GM21717 (cell line): ENCODE data around the gene GNA12.
"Not testable (repeated sequence)": the region's sequence is repeated elsewhere in the genome, so short reads cannot be mapped to it uniquely, and the experiment has no call there.

Experiments
- ATAC-seq: cut with Tn5 transposase; IDR thresholded peaks from one replicate; pipeline ENCODE4 v1.9.1; 2021; ENCODE audit warnings: mild to moderate bottlenecking, moderate library complexity; ENCODE audit not compliant: unreplicated experiment

The GNA12 gene

DNA sequence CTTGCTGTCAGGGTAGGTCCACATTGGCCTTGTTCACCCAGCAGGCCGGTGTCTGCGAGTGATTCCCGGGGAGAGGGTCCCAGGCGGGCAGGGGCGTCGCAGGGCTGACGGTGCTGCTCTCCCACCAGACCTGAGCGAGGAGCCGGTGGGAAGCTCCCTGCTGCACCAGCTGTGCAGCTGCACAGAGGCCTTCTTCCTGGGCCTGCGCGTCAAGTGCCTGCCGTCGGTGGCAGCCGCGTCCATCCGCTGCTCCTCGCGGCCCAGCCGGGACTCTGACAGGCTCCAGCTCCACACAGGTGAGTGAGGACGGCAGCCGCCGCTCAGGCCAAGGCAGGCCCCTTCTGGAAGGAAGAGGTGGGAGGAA, 141.5 kb downstream of the GNA12 start:
- no peak for ATAC-seq

DNA sequence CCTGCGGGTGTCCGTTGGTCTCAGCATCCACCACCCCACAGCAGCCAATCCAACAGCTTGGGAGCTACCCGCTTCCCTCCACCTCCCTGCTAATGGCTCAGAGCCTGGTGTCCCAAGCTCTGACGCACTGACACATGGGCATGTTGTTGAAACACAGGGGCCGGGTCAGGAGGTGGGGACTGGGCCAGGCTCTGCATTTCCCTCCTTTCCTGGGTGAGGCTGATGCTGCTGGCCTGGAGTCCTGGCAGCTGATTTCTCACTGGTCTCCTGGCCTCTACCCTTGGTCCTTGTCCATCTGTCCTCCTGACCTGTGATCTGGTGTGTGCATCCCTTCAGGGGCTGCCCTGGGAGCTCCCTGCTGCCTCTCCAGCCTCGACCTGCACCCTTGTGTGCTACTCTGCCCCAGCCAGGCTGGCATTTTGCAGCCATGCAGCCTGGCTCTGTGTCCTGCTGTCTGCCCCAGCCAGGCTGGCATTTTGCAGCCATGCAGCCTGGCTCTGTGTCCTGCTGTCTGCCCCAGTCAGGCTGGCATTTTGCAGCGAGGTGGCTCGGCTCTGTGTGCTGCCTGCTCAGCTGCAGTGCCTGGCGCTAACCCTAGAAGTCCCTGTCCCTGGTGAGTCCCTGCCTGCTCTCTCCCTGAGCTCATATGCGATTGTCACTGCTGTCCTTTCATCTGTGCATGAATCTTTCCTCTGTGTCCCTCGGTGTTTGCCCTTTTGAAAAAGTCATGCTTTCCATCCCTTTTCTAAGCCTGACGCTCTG, 142.1 kb downstream of the GNA12 start:
- ATAC-seq, result no peak

DNA sequence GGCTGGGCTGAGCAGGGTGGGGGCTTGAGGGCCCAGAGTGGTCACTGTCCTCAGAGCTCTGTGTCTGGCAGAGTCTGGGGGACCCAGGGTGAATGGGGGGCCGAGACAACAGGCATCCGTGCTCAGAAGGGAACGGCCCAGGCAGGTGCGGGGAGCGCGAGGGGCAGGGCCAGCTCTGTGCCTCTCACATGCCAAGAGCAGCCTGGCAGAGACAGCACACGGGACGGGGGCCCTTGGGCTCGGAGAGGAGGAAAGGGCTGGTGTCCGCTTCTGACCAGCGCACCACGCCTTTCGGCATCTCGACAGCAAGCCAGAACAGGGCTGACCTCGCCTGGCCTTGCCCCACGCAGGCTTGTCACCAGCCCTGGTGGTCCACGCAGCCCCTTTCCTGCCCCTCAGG, 142.7 kb downstream of the GNA12 start:
- no peak for ATAC-seq

DNA sequence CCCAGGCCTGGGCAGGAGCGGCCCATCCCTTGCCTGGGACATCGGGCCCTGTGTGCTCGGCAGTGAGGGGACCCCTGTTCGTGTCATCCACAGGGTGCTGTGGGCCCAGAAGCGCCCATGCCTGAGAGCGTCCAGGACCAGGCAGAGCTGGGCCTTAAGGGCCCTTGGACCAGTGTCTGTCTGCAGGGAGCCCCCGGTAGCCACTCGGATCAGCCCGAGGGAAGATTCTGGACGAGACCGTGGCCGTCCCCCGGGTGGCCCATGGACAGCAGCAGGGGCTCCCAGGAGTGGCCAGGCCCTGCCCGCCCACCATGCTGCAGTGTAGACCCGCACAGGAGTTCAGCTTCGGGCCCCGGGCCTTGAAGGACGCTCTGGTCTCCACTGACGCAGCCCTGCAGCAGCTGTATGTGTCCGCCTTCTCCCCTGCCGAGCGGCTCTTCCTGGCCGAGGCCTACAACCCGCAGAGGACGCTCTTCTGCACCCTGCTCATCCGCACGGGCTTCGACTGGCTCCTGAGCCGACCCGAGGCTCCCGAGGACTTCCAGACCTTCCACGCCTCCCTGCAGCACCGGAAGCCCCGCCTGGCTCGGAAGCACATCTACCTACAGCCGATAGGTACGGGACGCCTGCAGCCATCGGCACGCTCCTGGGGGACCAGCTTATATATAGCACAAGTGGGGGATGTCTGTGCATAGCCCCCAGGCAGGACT, 143.8 kb downstream of the GNA12 start:
- no peak for ATAC-seq

DNA sequence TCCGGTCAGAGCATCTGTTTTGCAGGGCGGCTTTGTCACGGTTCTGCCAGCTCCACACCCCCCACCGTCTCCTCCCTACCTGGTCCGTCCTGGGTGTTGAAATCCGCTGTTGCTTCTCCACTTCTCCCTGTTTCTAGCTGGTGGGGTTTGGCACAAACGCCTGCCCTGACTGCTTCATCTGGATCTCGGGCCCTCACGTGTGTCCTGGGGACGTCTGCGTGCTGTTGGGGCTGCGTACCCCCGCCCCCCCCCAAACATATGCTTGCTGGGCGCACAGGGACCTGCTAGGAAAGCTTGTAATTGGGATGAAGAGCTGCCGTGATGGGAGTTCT, 144.9 kb downstream of the GNA12 start:
- ATAC-seq, result no peak

DNA sequence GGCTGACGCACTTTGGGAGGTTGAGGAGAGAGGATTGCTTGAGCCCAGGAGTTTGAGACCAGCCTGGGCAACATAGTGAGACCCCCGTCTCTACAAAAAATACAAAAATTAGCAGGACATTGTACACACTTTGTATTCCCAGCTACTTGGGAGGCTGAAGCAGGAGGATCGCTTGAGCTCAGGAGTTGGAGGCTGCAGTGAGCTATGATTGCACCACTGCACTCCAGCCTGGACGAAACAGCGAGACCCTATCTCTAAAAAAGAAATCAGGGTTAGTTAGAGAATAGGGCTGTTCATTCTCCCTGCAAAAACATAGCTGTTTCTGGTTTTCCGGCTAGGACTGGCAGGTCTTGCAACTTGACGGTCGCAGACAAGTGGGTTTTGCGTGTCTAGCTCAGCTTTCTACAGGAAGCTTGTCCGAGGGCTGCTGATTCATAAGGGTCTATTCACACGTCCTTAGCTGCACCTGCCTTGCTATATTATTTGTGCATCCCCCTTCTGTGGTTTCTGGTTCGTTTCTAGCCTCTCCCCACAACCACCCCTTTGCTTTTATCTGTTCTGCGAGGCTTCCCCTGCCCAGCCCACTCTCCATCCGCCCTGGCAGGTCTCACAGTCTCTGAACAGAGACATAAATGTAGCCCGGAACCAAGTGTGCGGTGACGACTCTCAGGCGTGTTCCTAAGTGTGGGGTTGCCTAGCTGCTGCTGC, 145.4 kb downstream of the GNA12 start:
- ATAC-seq, result peak; percentile 94

DNA sequence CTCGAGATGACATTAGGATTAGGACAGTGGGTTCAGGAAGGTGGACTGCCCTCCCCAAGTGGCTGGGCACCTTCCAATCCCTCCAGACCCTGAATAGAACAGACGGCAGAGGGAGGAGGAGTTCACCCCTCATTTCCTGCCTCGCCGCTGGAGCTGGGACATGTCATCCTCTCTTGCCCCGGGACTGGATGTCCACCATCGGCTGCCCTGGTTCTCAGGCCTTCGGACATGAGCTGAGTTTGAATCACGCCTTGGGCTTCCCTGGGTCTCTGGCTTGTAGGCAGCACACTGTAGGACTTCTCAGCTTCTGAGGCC, 150.0 kb downstream of the GNA12 start:
- not testable (repeated sequence) for ATAC-seq

DNA sequence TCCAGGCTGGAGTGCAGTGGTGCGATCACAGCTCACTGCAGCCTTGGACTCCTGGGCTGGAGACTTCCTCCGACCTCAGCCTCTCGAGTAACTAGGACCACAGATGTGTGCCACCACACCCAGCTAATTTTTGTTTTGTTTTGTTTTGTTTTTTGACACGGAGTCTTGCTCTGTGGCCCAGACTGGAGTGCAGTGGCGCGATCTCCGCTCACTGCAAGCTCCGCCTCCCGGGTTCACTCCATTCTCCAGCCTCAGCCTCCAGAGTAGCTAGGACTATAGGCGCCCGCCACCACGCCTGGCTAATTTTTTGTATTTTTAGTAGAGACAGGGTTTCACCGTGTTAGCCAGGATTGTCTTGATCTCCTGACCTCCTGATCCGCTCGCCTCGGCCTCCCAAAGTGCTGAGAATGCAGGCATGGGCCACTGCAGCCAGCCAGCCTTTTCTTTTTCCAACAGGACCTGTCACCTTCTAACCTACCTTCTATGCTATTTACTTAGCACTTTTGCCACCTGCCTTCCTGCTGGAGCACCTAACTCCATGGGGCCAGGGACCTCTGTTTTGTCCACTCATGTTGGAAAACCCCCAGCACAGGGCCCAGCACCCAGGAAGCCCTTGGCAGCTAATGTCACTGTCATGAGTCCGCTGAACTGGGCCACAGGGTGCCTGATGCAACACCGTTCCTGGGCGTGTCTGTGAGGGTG, 150.5 kb downstream of the GNA12 start:
- ATAC-seq, result not testable (repeated sequence)

DNA sequence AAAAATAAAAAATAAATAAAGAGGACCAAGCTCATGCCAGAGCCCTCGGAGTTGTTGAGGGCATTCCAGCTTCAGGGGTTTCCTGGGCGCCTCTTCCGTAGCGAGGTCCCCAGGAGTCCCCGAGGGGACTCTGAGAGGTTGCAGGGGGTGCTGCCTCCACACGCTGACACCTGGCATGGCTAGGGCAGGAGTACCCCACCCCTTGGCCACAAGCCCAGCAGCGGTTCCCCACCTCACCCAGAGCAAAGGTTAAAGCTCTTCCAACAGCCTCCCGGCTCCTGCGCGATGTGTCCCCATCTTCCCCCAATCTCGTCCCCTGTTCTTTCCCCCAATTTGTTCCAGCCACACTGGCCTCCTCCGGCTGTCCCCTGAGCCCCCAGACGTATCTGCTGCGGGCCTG, 151.6 kb downstream of the GNA12 start:
- ATAC-seq, result no peak

DNA sequence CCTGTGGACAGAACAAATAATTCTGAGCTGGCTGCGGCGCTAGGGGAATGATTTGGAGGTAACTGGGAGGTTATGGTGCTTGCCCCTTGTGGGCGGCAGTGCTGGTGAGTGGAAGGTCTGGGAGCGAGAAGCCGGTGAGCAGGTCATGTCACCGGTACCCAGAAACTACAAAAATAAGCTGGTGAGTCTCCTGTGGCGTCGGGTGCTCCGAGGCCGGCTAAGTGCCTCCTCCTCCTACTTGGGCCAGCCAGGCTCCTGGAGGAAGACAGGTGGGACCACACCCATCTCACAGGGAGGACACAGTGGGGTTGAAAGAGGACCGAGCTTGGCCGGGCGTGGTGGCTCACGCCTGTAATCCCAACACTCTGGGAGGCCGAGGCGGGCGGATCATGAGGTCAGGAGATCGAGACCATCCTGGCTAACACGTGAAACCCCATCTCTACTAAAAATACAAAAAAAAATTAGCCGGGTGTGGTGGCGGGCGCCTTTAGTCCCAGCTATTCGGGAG, 152.1 kb downstream of the GNA12 start:
- not testable (repeated sequence) for ATAC-seq

DNA sequence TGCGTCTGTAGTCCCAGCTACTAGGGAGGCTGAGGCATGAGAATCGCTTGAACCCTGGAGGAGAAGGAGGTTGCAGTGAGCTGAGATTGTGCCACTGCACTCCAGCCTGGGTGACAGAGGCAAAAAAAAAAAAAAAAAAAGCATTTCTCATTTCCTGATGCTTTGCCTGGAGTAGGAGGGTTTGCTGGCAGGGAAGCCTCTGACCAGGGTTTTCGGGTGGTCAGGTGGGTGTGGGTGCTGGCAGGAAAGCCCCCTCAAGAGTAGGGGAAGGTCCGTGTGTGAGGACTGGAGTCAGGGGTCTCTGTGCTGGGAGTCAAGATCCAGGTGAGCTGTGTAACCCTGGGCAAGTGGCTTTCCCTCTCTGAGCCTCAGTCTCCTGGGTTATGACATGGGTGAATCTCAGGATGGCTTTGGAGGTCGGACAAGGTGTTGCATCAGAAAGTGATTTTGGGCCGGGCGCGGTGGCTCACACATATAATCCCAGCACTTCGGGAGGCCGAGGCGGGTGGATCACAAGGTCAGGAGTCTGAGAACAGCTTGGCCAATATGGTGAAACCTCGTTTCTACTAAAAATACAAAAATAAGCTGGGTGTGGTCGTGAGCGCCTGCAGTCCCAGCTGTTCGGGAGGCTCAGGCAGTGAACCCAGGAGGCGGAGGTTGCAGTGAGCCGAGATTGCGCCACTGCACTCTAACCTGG, 152.9 kb downstream of the GNA12 start:
- ATAC-seq, result no peak

DNA sequence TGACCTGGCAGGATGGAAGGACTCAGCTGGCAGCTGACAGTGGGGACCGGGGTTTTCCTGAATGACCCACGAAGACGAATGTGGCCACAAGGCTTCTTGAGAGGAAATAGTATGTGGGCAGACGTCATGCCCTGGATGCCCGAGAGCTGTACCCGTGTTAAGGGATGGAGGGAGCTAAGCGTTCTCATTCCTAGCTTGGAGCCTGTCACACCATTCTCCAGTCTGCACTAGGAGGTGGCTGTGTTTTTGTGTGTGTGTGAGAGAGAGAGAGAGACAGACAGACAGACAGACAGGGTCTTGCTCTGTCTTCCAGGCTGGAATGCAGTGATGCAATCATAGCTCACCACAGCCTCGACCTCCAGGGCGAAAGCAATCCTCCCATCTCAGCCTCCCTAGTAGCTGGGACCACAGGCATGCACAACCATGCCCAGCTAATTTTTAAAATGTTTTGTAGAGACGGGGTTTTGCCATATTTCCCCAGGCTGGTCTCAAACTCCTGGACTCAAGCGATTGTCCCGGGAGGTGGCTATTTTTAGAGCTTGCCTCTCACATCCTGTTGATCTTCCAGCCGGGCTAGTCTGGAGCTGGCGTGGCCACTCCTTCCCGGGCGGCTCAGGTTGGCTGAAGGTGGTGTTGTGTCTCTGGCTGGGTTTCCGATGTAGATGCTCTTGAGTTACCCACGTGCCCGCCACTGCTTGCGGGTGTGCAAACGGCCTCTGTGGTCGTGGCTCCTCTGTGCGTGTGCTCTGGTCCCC, 154.0 kb downstream of the GNA12 start:
- no peak for ATAC-seq

DNA sequence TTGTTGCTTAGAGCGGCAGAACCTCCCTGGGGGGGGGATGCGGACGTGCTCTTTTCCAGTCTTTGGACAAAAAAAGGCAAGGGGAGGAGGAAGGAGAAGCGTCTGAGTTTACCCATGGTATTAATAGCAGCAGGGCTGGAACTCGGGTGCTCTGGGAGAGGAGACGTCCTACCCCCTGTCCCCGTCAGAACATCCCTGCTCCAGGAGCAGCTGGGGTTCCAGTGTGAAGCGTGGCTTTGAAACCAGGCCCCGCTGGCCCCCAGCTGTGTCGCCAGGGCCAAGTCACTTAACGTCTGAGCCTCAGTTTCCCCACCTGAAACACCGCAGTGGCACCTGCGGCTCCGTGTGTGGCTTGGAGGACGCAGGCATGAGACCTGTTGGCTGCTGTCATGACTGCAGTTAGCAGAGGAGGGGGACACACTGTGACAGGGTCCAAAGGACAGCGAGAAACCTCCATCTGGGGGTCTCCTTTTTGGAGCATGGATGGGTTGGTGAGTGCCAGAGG, 154.7 kb downstream of the GNA12 start:
- no peak for ATAC-seq

DNA sequence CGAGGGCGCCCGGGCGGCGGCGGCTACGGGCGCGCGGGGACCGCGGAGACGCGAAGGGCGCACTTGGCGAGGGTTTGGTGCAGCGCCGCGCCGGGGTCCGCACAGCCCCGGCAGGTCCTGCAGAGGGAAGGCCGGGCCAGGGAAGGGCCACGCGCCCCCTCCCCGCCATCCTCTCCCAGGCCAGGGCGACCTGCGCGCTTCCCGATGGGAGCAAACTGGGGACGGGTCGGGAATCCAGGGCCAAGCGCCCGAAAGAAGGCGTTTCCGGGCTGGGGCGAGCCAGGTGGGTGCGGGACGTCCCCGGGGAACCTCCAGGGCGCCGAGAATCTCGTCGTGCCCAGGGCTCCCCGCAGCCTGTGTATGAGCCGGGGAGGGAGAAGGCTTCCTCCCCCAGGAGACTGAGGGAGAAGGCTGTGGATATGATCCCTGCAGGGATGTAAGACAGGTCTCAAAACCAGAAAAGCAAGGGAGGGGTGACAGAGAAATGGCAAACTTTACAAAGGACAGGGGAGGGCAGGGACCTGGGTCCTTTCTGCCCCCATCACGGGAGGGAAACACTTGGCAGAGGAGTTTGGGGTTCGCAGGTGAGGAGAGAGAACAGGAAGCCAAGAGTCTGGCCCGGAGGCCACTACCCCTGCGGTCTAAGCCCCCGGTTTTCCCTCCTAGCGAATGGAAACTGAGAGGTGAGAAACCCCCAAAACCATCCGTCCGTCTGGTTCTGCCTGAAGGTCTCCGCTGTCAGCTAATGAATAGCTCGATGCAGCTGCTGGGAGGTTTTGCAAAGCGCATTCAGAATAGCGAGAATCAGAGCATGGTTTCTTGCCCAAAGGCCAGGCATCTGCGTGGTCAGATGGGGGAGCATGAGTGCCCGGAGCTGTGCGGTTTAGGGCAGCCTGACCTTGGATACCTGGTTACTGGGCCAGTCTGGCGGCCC, 155.4 kb downstream of the GNA12 start:
- peak; percentile 89 for ATAC-seq

DNA sequence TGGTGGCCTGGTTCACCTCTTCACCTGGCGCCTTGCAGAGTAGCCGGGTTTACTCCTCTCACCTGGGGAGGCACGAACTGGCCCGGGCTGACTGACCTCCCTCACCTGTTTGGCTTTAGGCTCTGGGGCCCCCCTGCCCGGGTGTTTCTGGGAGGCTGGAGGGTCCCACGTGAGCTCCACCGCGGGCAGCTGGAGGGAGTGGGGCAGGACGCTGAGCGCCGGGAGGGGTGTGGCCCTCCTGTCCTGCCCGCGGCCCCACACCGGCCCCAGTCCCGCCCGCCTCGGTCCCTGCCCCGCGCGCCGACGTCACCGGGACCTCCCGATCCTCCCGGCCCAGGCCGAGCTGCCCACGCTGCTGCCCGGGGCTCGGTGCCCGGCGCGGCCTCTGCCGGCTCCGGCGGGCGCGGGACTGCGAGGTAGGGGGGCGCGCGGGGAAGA, 156.2 kb downstream of the GNA12 start, which contains the start of gene AMZ1:
Gene AMZ1 (plus strand): TSS at position 322 of the 438 bp plus-strand sequence. CDS start 12,250 bp downstream, outside the sequence.
- ATAC-seq, result no peak

DNA sequence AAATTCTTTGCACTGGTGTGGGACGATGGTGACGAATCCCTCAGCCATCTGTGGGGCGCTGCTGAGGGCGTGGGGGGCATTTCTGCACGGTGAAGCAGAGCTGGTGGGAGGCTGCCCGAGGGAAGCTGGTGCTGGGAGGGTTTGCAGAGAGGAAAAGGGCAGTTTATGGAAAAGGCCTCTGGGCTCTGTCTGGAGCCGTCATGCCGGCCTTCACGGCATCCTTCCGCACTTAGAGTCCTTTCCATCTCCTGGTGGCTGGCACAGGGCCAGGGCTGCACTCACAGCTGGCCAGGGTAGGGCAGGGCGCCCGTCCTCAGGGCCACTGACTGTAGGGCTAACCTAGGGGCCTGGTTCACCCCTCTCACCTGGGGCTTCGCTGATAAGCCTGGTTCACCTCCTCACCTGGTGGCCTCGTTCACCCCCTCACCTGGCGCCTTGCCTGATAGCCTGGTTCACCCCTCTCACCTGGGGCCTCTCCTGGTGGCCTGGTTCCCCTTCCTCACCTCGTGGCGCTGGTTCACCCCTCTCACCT, 156.7 kb downstream of the GNA12 start:
- no peak for ATAC-seq

DNA sequence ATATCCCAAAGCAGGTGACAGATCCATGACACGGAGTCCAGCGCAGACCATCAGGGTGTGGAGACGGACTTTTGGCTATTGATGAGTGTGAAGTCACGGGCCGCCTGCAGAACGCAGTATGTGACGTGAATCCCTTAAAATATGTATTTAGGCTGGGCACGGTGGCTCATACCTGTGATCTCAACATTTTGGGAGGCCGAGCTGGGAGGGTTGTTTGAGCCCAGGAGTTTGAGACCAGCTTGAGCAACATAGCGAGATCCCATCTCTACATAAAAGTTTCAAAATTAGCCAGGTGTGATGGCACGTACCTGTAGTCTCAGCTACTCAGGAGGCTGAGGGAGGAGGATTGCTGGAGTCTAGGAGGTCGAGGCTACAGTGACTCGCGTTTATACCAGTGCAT, 158.0 kb downstream of the GNA12 start:
- ATAC-seq, result no peak

DNA sequence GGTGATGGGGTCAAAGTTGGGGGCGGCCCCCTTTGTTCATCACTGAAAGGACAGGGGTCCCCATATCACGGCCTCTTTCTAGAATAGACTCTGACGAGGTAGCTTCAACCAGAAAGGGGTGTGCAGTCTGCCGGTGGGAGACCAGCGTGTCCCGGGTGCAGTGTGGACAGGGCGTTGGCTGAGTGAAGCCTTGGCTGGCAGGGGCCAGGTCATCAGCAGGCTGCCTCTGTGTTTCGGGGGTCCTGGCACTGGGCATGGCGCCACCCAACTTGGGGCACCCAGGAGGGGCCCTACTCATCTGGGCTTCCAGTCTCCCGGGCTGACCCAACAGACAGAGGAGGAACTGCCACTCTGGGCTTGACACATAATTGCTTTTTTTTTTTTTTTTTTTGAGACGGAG, 159.6 kb downstream of the GNA12 start:
- no peak for ATAC-seq
